ENCODE results near the gene DNAJC21. TPM values are rescaled to one million over a fixed set of nuclear protein-coding genes. Genes with fewer than 3 reads are reported as not detected.

Gene DNAJC21
- total and polyA plus RNA-seq, 9 of the 15 experiments (the other 6 are each of a cell fraction or from before 2014, with no cell fraction given), result 26.6 to 105 (median 70.7) TPM

DNA sequence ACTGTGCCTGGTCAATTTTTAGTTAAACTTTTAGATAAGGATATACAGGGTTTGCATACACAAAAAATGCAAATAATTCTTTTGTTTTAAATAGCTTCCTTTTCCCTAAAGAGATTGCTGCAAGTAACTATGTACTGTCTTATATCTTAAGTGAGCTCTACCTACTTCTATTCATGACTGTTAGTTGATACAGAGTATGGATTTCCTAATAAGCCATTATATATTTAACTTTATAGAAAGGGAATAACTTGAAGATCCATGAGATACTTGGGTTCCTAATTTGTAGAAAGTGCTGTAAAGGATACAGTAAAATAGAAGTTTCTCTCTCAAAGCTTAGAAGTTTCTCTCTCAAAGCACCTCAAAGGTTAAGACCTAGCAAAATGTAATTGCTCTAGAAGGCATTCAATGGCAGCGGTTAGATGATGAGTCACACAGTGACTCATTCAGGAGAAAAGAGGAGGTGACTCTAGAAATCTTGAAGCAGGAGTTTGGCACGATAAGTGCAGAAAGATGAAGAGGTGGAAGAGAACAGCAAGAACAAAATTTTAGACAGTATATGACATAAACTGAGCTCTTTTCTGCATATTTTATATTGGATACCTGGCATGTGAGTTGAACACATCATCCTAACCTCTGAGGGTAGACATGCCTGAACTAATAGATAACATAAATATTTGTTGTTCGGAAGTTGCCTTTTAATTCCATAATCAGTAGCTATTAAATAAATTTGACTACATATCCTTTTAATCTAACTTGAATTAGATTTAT, 5.5 kb upstream of the DNAJC21 start (continued):
- peak; percentile 90 for TF ChIP-seq ARID3A (IDR thresholded peaks at IDR 0.05; ENCODE audit: borderline replicate concordance, low read depth, low read length)
- TF ChIP-seq FOXJ3 (CRISPR knock-in tag; IDR thresholded peaks at IDR 0.05), result no peak
- TF ChIP-seq ELF4 (CRISPR knock-in tag; IDR thresholded peaks at IDR 0.05), result no peak
- peak; percentile 10; the same call in 1 of the 2 replicates for TF ChIP-seq SP1 (CRISPR knock-in tag; IDR thresholded peaks at IDR 0.05)
- TF ChIP-seq POLR2H (tag; IDR thresholded peaks at IDR 0.05; ENCODE audit: low read depth), result 0 out of 2 replicates have a peak, but pooled peaks have one; percentile 30
- TF ChIP-seq ZNF197 (CRISPR knock-in tag; IDR thresholded peaks at IDR 0.05; ENCODE audit: low read depth), result no peak
- TF ChIP-seq SMARCE1 (IDR thresholded peaks at IDR 0.05), result peak; percentile 100
- peak; percentile 54; the same call in 1 of the 2 replicates for TF ChIP-seq ZNF766 (CRISPR knock-in tag; conservative IDR thresholded peaks at IDR 0.05)
- TF ChIP-seq SRF (CRISPR knock-in tag; IDR thresholded peaks at IDR 0.05), result no peak
- TF ChIP-seq JUN (IDR thresholded peaks at IDR 0.05; ENCODE audit: borderline replicate concordance, low read depth, low read length), result peak; percentile 100
- TF ChIP-seq JUN (CRISPR knock-in tag; IDR thresholded peaks at IDR 0.05; ENCODE audit: borderline replicate concordance), result no peak
- TF ChIP-seq TCF3 (CRISPR knock-in tag; IDR thresholded peaks at IDR 0.05), result peak; percentile 67
- TF ChIP-seq, protein P1, sequence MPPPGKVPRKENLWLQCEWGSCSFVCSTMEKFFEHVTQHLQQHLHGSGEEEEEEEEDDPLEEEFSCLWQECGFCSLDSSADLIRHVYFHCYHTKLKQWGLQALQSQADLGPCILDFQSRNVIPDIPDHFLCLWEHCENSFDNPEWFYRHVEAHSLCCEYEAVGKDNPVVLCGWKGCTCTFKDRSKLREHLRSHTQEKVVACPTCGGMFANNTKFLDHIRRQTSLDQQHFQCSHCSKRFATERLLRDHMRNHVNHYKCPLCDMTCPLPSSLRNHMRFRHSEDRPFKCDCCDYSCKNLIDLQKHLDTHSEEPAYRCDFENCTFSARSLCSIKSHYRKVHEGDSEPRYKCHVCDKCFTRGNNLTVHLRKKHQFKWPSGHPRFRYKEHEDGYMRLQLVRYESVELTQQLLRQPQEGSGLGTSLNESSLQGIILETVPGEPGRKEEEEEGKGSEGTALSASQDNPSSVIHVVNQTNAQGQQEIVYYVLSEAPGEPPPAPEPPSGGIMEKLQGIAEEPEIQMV (tag; conservative IDR thresholded peaks at IDR 0.05; ENCODE audit: low read depth), result no peak
- TF ChIP-seq ATF7 (IDR thresholded peaks at IDR 0.05), result peak; percentile 91
- no peak for TF ChIP-seq ZNF253 (CRISPR knock-in tag; conservative IDR thresholded peaks at IDR 0.05)
- TF ChIP-seq BACH1 (tag; IDR thresholded peaks at IDR 0.05), result peak; percentile 64; the same call in 1 of the 2 replicates
- no peak for TF ChIP-seq ZFP1 (CRISPR knock-in tag; IDR thresholded peaks at IDR 0.05)
- TF ChIP-seq GTF2A2 (tag; IDR thresholded peaks at IDR 0.05), result no peak
- TF ChIP-seq RAD21 (CRISPR knock-in tag; conservative IDR thresholded peaks at IDR 0.05 in 1 of 2, IDR thresholded peaks at IDR 0.05 in 1 of 2), result no peak
- no peak for TF ChIP-seq ZNF507 (tag; conservative IDR thresholded peaks at IDR 0.05)
- TF ChIP-seq, protein P2, sequence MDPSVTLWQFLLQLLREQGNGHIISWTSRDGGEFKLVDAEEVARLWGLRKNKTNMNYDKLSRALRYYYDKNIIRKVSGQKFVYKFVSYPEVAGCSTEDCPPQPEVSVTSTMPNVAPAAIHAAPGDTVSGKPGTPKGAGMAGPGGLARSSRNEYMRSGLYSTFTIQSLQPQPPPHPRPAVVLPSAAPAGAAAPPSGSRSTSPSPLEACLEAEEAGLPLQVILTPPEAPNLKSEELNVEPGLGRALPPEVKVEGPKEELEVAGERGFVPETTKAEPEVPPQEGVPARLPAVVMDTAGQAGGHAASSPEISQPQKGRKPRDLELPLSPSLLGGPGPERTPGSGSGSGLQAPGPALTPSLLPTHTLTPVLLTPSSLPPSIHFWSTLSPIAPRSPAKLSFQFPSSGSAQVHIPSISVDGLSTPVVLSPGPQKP (CRISPR knock-in tag; IDR thresholded peaks at IDR 0.05), result no peak
- TF ChIP-seq FOSL1 (tag; conservative IDR thresholded peaks at IDR 0.05), result peak; percentile 100
- TF ChIP-seq FOXJ2 (tag; IDR thresholded peaks at IDR 0.05), result no peak
- no peak for TF ChIP-seq TOE1 (IDR thresholded peaks at IDR 0.05; ENCODE audit: borderline replicate concordance)
- TF ChIP-seq TOE1 (CRISPR knock-in tag; IDR thresholded peaks at IDR 0.05; ENCODE audit: borderline replicate concordance, low read depth), result no peak
